Stimulated activated CD4-positive, alpha-beta T cell treated with anti-CD3 and anti-CD28 coated beads, Interleukin-12 subunit alpha, Interleukin-12 subunit beta, amount 100 ng/mL, for 24 hours (primary cell): ENCODE data around the gene RSPH1.

ENCODE experiments used
- DNase-seq, 2 experiments: peaks; one replicate each; pipeline ENCODE4 v3.0.0-alpha.2; 2020; ENCODE audit warnings: low read depth in 2 of 2

The RSPH1 gene

DNA sequence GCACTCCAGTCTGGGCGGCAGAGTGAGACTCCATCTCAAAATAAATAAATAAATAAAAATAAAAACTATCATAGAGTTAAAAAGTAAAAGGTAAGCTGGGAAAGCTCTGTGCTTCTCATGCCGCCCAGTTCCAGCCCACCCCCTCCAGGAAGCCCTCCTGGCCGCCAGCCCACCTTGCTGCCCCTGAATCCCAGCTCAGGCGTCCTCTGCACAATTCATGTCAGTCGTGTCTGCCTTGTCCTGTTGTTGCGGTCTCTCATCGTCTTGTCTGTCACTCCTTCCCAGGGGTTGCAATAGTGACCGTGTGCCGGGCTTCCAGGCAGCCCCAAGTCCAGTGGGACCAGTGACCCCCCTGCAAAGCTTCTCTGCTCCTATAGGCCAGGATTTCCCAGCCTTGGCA is 44.1 kb downstream of the RSPH1 start:
- DNase-seq: no peak

DNA sequence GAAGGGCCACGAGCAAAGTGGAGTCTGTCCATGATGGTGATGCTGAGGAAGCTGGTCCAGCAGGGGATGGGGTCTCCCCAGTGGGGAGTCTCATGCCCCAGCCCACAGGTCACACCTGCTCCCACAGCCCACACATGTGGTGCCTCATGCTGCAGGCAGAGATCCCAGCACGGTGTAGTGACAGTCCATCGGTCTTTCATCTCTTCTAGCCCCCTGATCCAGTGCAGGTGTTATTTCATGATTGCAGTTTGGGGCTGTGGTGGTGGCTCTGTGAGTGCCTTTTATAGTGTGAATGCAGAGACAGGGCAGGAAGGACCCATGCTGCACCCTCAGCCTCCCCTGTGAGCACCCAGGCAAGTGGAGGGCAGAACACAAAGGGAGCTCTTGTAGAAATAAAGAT is 47.3 kb downstream of the RSPH1 start:
- DNase-seq: no peak

DNA sequence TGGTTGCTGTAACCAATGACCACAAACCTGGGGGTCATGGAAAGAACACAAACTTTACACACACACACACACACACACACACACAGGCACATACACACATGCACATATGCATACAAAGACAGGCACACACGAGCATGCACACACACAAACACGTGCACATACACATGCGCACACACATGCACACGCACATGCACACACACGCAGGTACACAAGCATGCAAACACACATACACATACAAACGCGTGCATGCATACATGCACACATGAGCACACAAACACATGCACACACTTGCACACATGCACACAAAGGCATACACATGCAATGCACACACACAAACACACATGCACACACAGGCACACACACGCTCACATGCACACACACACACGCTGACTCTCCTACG is 48.3 kb downstream of the RSPH1 start:
- no peak for DNase-seq

DNA sequence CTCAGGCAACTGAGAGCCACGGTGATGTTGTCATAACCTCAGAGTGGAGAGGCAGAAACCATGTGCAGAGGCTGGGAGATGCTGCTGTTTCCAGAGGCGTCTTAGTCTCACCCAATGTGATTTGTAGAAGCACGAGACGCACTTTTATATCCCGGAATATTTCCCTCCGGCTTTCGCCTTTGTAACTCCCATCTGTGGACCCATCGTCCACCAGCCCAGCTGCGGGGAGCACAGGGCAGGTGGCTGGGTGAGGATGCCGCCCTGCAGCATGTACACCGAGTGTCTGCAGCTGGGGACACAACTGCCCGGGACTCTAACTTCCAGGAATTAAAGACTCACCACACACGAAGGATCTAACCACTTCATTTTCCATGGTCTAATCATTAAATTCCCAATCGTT is 48.8 kb downstream of the RSPH1 start:
- DNase-seq: no peak

DNA sequence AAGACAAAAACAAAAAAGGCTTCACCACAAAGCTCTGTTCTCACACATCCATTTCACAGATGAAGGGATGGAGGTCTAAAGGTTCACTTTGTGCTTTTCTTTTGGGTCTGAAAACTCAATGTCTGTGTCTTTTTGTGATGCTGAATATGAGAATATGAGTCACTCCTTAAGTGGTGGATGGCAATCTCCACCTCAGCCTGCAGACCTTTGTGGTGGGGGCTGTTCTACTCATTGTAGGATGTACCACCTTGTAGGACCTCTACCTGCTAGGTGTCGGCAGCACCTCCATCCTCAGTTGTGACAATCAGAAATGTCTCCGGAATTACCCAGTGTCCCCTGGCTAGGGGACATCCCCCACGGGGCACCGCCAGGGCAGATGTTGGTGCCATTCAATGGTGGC is 49.5 kb downstream of the RSPH1 start:
- no peak for DNase-seq

DNA sequence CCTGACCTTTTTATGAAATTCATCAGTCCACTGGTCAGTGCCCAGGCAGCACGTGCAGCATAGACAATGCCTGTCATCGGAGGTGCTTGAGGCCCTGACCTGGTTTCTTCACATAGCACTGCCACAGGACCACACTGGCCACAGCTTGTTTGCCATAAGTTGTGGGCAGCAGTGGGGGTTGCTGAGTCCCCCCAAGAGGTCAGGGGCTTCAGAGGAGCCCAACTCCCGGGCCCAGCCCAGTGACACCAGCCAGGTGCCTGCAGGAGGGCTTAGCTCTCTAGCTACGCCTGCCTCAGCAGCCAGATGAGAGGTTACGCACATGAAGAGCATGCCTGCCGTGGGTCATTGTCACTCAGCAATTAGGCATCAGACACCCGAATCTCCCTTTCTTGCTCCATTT is 50.7 kb downstream of the RSPH1 start:
- DNase-seq: no peak

DNA sequence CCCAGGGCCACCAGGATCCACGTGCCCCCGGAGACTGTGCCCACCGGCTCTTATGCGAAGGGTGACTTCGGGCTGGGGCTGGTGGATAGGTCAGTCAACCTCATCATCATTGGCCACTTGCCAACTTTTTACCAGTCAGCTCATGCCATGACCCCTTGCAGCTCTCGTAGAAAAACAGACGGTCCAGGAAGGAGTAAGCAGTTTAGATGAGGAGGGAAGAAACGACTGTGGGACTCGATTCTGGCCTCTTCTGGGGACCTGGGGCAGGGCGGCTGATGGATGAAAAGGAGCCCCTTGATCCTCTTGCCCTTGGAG is 51.3 kb downstream of the RSPH1 start:
- no peak for DNase-seq

DNA sequence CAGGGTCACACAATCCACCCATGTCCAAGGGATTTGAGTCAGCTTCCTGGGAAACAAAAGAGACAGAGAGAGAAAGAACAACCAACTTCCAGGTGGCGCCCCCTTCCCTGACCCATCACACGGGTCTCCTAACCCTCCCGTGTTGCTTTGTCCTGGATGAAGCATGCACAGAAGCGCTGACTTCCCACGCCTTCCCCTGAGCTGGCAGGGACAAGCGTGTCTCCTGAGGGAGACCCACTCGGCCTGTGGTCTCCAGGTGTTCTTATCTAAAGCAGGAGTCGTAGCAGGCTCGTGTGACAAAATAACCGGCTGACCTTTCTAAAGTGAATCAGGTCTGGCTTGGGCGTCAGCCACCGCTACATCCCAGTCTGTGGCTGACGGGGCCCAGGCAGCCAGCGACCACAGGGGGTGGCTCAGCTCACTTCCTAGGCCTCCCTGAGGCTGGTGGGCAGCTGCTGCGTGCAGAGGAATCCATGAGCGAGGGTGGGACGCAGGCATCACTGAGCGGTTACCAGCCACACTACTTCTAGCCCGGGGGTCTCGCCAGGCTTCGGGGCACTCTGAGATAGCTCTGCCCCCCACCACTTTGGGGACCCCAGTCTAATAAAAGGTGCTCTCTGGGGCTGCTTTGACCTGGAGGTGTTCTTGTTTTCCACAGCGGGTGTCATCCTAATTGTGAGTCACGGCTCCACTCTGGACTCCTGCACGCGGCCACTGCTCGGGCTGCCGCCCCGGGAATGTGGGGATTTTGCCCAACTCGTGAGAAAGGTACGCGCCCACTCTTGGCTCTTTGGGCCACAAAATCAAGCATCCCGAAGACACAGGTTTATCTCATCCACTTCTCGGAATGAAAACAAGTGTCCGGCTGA is 51.9 kb downstream of the RSPH1 start:
- DNase-seq: no peak

DNA sequence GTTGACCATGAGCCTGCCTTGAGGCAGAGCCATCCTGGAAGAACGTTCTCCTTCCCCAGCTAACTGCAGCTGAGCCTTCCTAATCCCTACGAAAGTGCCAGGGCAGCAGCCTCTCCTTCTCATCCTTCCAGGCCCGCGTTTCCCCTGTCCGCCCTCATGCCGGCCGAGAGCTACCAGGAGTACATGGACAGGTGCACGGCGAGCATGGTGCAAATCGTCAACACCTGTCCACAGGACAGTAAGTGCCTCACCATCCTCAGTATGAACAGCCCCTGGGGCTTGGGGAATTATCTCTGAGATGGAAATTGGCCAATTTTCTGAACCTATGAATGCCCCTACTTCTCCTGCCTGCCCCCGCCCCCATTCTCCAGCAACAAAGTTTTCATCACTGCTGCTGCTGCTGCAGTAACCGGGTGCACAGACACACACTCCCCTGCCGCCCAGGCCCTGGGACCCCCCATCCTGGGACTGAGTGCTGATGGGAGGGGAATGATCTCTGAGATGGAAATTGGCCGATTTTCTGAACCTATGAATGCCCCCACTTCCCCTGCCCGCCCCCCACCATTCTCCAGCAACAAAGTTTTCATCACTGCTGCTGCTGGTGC is 52.7 kb downstream of the RSPH1 start:
- no peak for DNase-seq

DNA sequence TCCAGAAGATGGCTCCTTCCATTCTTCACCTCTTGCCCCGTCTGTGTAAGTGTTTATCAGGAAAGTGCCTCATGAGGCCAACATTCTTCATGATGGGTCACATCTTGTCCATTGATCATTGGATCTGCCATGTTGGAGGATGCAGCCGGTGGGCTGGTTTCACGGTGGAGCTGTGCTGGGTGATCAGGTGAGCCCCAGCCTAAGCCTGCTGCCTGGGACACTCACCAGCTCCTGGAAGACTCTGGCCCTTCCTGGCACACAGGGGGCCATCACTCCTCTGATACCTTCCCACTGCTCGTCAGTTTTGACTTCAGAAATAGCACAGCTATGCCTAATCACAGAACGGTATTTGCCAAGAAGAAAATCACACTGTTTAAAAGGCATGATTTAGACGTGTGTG is 54.1 kb downstream of the RSPH1 start:
- DNase-seq: no peak

DNA sequence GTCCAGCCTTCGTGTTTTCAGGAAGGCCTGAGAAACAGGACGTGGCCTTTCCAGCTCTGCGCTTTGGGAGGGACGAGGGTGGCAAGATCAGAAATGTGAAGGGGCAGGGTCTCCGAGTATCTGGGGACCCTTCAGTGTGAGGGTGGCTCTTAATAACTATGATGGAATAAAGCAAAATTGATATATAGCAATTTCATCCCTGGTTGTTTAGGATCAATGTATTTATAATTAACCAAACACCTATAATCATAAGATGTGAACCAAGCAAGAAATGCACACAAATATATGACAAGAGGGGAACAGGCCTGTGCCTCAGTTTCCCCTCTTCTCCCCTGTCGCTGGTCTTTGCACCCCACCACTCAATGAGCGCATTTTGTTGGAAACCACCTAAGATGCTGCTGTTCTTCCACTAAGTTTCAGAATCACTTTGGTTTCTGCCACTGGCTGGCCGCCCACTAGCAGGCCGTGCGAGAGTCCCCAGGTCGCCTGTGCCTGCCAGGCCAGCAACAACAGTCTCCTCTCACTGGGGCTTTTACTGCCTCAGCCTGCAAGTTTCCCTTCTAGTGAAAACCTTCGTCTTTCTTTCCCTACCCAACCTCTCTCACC is 55.7 kb downstream of the RSPH1 start:
- no peak for DNase-seq

DNA sequence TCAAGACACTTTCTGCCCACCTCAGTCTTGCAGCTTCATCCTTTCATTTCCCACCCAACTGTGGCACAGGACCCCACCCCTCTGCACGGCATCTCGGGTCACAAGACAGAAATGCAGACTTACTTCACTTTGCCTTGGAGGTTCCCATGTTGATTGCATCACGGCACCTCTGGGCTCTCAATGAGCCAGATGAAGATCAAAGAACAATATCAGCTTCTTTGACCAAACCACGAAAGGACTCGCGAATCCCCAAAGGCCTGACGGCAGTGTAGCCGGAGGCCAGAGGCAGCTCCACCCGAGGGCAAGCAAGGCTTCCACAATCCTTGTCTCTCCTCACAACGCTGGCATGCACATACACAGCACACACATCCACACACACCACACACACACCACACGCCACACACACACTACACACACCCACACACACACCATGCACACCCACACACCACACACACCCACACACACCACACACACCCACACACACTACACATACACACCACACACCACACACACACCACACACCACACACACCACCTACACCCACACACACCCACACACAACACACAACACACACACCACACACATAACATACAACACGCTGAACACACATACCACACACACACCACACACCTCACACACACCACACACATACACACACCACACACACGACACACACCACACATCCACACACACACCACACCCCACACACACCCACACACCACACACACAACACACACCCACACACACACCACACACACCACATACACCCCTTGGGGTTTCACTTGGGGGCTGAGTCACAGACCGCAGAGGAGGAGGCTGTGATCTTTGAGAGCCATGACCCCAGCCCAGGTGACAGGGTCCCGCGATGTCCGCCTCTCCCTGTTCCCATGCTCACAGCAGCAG is 56.5 kb downstream of the RSPH1 start:
- peak in 1 of 2 experiments; percentile 31 for DNase-seq

DNA sequence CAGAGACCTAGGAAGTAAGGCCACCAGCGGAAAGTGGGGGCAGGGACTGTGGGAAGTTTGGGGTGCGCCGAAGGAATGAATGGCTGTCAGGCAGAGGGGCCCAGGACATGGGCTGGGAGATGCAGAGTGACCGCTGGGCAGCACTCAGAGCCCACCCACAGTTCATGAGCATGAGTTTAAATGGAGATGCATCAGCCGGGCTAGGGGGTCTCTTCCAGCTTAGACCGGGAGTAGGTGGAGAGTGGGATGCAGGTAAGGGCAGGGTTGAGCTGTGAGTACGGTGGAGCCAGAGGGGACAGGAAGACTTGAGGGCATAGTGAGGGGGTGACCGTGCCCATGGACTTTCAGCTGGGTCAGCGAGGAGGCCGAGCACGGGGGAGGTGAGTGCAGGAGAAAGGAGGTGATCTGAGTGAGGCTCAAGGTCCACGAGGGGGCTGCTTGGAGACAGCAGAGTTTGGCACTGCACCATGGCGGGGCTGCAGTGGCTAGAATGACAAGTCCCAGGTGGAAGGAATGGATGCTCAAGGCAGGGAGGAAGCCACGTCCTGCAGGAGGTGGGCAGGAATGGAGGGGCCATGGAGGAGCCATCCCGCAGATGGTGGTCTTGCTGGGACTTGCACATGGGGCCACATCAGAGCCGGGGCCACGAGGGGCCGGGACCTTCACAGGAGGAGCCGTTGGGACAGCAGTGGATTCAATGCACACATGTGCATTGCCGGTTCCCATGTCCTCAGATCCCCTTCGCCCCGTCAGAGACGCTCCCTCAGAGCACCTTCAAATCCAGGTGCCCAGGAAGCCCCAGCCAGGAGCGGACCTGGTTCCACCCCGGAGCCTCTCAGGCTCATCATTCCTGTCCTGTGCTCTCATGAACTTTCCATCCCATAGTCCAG is 57.5 kb downstream of the RSPH1 start:
- DNase-seq: no peak

DNA sequence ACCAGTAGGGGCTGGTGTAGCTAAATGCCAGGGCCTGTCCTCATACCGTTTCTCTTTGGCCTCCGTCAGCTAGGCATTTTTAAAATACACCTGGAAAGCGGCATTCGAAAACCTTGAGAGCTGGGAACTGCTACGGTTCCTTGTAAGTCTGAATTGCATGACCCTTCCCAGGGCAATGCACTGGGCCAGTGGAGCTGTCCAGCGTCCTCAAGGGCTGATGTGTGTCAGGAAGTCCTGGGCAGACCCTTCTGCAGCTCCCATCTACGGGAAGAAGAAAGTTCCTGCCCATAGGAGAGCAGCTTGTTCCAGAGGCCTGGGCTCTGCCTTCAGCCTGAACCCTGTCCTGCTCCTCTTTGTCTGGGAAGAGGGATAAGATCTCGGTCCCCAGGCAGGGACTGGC is 58.2 kb downstream of the RSPH1 start:
- DNase-seq: no peak

DNA sequence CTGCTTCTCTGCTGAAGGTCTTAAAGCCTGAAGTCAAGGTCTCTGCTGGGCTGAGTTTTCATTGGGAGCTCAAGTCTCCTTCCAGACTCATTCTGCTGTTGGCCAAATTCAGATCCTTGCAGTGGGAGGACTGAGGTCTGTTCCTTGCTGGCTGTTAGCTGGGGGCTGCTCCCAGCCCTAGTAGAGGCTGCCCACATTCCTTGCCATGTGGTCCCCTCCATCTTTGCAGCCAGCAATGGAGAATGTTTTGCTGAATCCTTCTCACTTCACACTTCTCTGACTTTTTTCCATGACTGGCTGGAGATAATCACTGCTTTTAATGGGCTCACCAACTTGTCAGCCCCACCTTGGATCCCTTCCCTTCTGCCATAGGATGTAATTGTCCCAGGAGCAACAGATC is 59.1 kb downstream of the RSPH1 start:
- no peak for DNase-seq

DNA sequence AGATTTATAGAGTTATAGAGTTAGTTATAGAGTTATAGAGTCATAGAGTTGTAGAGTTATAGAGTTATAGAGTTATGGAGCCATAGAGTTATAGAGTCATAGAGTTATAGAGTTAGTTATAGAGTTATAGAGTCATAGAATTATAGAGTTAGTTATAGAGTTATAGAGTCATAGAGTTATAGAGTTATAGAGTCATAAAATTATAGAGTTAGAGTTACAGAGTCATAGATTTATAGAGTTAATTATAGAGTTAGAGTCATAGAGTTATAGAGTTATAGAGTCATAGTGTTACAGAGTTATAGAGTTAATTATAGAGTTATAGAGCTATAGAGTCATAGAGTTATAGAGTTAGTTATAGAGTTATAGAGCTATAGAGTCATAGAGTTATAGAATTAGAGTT is 60.2 kb downstream of the RSPH1 start:
- no peak for DNase-seq

DNA sequence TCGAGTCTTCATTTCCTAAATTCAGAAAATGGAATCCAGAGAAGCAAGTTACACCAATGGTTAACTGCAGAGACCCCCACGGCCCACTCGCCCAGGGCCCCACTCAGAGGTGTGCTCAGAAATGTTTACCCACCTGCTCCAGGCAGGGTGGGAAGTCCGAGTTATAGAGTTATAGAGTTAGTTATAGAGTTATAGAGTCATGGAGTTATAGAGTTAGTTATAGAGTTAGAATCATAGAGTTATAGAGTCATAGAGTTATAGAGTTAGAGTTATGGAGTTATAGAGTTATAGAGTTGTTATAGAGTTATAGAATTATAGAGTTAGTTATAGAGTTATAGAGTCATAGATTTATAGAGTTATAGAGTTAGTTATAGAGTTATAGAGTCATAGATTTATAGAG is 60.6 kb downstream of the RSPH1 start:
- DNase-seq: no peak

DNA sequence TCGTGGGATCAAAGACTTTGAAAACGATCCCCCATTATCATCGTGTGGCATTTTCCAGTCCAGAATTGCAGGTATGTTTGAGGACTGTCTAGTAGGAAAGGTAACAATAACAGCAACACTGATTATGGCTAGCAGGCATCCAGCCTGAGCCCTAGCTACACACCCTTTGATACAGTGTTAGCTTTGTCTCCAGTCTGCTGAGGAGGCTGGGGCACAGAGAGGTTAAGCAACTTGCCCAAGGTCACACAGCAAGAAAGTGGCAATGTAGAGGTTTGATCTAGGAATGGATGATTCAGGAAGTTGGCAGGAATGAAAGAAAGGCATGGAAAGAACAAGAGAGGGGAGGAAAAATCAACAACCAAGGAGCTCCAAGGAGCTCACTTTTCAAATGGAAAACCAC is 61.1 kb downstream of the RSPH1 start:
- DNase-seq: no peak

DNA sequence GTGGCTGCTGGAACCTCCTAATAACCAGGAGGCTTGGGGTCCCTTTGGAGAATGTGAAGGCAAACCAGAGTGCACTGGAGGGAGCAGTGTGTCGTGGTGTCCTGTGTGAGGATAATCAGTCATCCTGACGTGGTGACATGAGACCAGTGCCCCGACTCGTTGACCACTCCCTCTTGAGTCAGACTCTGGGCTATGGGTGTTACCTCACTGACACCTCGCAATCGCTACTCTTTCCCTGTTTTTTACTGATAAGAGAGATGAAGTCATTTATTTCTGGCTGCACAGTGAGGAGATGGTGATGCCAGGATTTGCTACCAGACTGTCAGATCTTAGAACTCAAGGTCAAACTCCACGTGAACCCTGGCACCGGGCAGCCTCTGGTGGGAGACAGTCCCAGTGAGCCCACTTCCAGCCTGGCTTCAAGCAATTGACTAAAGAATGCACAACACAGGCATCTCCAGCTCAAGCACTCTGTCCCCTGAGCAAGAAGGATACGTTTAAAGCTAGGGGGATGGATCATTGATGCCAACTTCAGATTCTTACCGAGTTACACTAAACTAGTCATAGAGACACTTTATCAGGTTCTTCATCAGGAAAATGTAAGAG is 62.0 kb downstream of the RSPH1 start:
- no peak for DNase-seq

DNA sequence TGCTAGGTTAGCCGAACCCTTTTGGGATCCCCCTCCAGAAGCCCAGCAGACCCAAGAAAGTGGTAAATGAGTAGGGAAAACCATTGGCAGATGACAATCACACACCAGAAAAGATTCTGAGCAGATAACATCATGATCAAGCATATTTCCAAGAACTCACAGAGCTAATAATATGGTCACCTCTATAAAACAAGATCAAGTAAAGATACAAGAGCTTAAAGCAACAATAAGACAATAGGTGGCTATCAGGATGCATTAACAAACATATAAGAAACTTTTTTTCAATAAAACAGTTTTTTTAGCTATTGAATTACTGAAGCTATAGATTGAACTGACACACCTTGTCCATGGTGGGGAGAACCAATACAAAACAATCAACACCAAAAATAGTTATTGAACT is 63.3 kb downstream of the RSPH1 start:
- no peak for DNase-seq

DNA sequence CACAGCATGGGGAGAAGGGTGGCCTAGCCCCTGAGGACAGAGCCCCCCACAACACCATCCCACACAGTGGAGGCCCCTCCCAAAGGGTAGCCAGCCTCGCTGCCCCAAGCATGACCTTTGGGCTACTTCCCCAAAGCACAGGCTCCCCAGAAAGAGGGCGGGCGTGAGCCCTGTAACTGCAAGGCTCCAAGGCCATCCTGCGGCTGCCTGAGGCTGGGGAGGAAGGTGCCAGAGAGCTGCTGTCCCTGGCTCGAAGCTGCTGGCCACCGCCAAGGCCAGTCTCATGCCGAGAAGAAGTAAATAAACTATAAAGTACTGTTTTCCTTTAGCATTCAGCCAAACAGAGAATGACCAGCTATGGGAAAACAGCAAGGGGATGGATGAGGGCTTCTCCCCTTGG is 64.8 kb downstream of the RSPH1 start:
- no peak for DNase-seq
